ENCODE results near the gene SIDT2. TPM values are rescaled to one million over a fixed set of nuclear protein-coding genes. Genes with fewer than 3 reads are reported as not detected.

The SIDT2 gene
- total RNA-seq, 2 experiments from 2014 or later, result 18.3 to 37.7 TPM

- Histone ChIP-seq H3K27ac (ENCODE audit: low read depth, low read length, poor library complexity, severe bottlenecking) (no peak overlapping the region), H3K9me2 (ENCODE audit: insufficient read depth, low read length) (no peaks in the 10 kb centered on the region), H3K9me3 (ENCODE audit: low read length) (no peaks in the 10 kb centered on the region), H3K36me3 (ENCODE audit: insufficient read depth, low read length) (peaks cover 35% of the 10 kb centered on the region; the same call in 1 of the 2 replicates), H3K4me3 (ENCODE audit: low read depth, low read length, poor library complexity, severe bottlenecking) (no peak overlapping the region), H3K79me2 (ENCODE audit: insufficient read depth, low read depth, low read length) (no peaks in the 10 kb centered on the region), H4K20me1 (ENCODE audit: insufficient read depth, low read length) (no peaks in the 10 kb centered on the region), H3K4me2 (ENCODE audit: low read length) (no peak overlapping the region), H3K4me1 (ENCODE audit: insufficient read depth, low read length, poor library complexity, severe bottlenecking) (peaks cover 20% of the 10 kb centered on the region), H2AFZ (ENCODE audit: low read length) (no peak overlapping the region)
- TF ChIP-seq EZH2phosphoT487 (IDR thresholded peaks at IDR 0.05; ENCODE audit: borderline replicate concordance, low read depth, low read length) (no peak), CTCF (conservative IDR thresholded peaks at IDR 0.05; ENCODE audit: low read length) (no peak)
- ChIA-PET CTCF (ENCODE audit: unreplicated experiment) (no interaction called here), POLR2A (interaction anchor here (0.6 kb wide), 1 partner anchor 44 kb away, joined by 5 read pairs; no protein-coding TSS in a partner anchor)
- no peak for DNase-seq (ENCODE audit: low spot score)
- intact Hi-C loops (cut with micrococcal nuclease; ENCODE audit: unreplicated experiment), result no loop called here
- BruUV-seq (replicated peaks), result no TSS peak
Measured at GRCh38 chr11:117192401-117192875, 13.9 kb downstream of the SIDT2 start.

GRCh38 chr11:117193130-117194020, 14.8 kb downstream of the SIDT2 start:
- no peak for TF ChIP-seq CTCF (conservative IDR thresholded peaks at IDR 0.05; ENCODE audit: low read length)
- no peak for TF ChIP-seq EZH2phosphoT487 (IDR thresholded peaks at IDR 0.05; ENCODE audit: borderline replicate concordance, low read depth, low read length)
- H4K20me1 ChIP-seq (ENCODE audit: insufficient read depth, low read length), result no peaks in the 10 kb centered on the region
- POLR2A ChIA-PET, result interaction anchor here (1.4 kb wide), 1 partner anchor 12 kb away, joined by 3 read pairs; no protein-coding TSS in a partner anchor
- BruUV-seq (replicated peaks), result no TSS peak
- no peak overlapping the region for H2AFZ ChIP-seq (ENCODE audit: low read length)
- H3K4me3 ChIP-seq (ENCODE audit: low read depth, low read length, poor library complexity, severe bottlenecking), result no peak overlapping the region
- no peak overlapping the region for H3K27ac ChIP-seq (ENCODE audit: low read depth, low read length, poor library complexity, severe bottlenecking)
- peaks cover 20% of the 10 kb centered on the region for H3K4me1 ChIP-seq (ENCODE audit: insufficient read depth, low read length, poor library complexity, severe bottlenecking)
- CTCF ChIA-PET (ENCODE audit: unreplicated experiment), result no interaction called here
- DNase-seq (ENCODE audit: low spot score), result no peak
- no peaks in the 10 kb centered on the region for H3K79me2 ChIP-seq (ENCODE audit: insufficient read depth, low read depth, low read length)
- no peaks in the 10 kb centered on the region for H3K9me3 ChIP-seq (ENCODE audit: low read length)
- H3K4me2 ChIP-seq (ENCODE audit: low read length), result no peak overlapping the region
- peaks cover 35% of the 10 kb centered on the region; the same call in 1 of the 2 replicates for H3K36me3 ChIP-seq (ENCODE audit: insufficient read depth, low read length)
- intact Hi-C loops (cut with micrococcal nuclease; ENCODE audit: unreplicated experiment), result no loop called here
- H3K9me2 ChIP-seq (ENCODE audit: insufficient read depth, low read length), result no peaks in the 10 kb centered on the region

- TF ChIP-seq CTCF (conservative IDR thresholded peaks at IDR 0.05; ENCODE audit: low read length) (no peak), EZH2phosphoT487 (IDR thresholded peaks at IDR 0.05; ENCODE audit: borderline replicate concordance, low read depth, low read length) (no peak)
- intact Hi-C loops (cut with micrococcal nuclease; ENCODE audit: unreplicated experiment), result no loop called here
- no peak overlapping the region for H3K27ac ChIP-seq (ENCODE audit: low read depth, low read length, poor library complexity, severe bottlenecking)
Measured at GRCh38 chr11:117194267-117194666, 15.7 kb downstream of the SIDT2 start.

More at GRCh38 chr11:117194267-117194666, 15.7 kb downstream of the SIDT2 start:
- no TSS peak for BruUV-seq (replicated peaks)
- H2AFZ ChIP-seq (ENCODE audit: low read length), result no peak overlapping the region
- H3K9me3 ChIP-seq (ENCODE audit: low read length), result no peaks in the 10 kb centered on the region
- peaks cover 26% of the 10 kb centered on the region; the same call in 1 of the 2 replicates for H3K36me3 ChIP-seq (ENCODE audit: insufficient read depth, low read length)
- no peak for DNase-seq (ENCODE audit: low spot score)
- H3K4me2 ChIP-seq (ENCODE audit: low read length), result no peak overlapping the region
- no peaks in the 10 kb centered on the region for H4K20me1 ChIP-seq (ENCODE audit: insufficient read depth, low read length)
- ChIA-PET CTCF (ENCODE audit: unreplicated experiment) (no interaction called here), POLR2A (interaction anchor here (1.4 kb wide), 1 partner anchor 13 kb away, joined by 3 read pairs; no protein-coding TSS in a partner anchor)
- no peaks in the 10 kb centered on the region for H3K79me2 ChIP-seq (ENCODE audit: insufficient read depth, low read depth, low read length)
- H3K4me1 ChIP-seq (ENCODE audit: insufficient read depth, low read length, poor library complexity, severe bottlenecking), result peaks cover 13% of the 10 kb centered on the region
- H3K4me3 ChIP-seq (ENCODE audit: low read depth, low read length, poor library complexity, severe bottlenecking), result no peak overlapping the region
- no peaks in the 10 kb centered on the region for H3K9me2 ChIP-seq (ENCODE audit: insufficient read depth, low read length)

All from OCI-LY7 (cell line).